GM21786 (cell line): ENCODE measurements around the gene OR3A3.
"Not testable (repeated sequence)": the region's sequence is repeated elsewhere in the genome, so short reads cannot be mapped to it uniquely, and the experiment has no call there.

ENCODE experiments used
- ATAC-seq: cut with Tn5 transposase; IDR thresholded peaks from one replicate; pipeline ENCODE4 v1.9.1; 2021; ENCODE audit not compliant: unreplicated experiment

The OR3A3 gene

GRCh38 chr17:3411070-3411469 lies at the start of gene OR3A3:
TSS of gene OR3A3 (plus strand) at chr17:3411370.
- ATAC-seq, result no peak

- not testable (repeated sequence) for ATAC-seq
Observed at GRCh38 chr17:3371167-3371566, 40.0 kb upstream of the OR3A3 start.

- ATAC-seq, result no peak
Observed at GRCh38 chr17:3378321-3378720, 32.8 kb upstream of the OR3A3 start.

- ATAC-seq, result no peak
Observed at GRCh38 chr17:3381957-3382356, 29.2 kb upstream of the OR3A3 start.

- ATAC-seq, result no peak
Observed at GRCh38 chr17:3385869-3386816, 25.0 kb upstream of the OR3A3 start, which contains the start of gene OR3A2. TSS of gene OR3A2 (minus strand) at chr17:3386308.

GRCh38 chr17:3389791-3390190 lies 21.4 kb upstream of the OR3A3 start:
- ATAC-seq, result no peak

- ATAC-seq, result not testable (repeated sequence)
Observed at GRCh38 chr17:3397801-3398200, 13.4 kb upstream of the OR3A3 start.

- ATAC-seq, result no peak
Observed at GRCh38 chr17:3398310-3398709, 12.9 kb upstream of the OR3A3 start, which contains the start of gene OR1E1. TSS of gene OR1E1 (minus strand) at chr17:3398410. CDS start at chr17:3398410, 0 bp downstream.

GRCh38 chr17:3400055-3400454 lies 11.1 kb upstream of the OR3A3 start:
- ATAC-seq, result no peak

GRCh38 chr17:3401786-3402185 lies 9.4 kb upstream of the OR3A3 start:
- no peak for ATAC-seq

GRCh38 chr17:3403856-3404255 lies 7.3 kb upstream of the OR3A3 start:
- not testable (repeated sequence) for ATAC-seq

- not testable (repeated sequence) for ATAC-seq
Observed at GRCh38 chr17:3412216-3412615, 1.0 kb downstream of the OR3A3 start.

GRCh38 chr17:3415610-3416009 lies 4.4 kb downstream of the OR3A3 start:
- ATAC-seq, result no peak

- ATAC-seq, result no peak
Observed at GRCh38 chr17:3418222-3418621, 7.1 kb downstream of the OR3A3 start.

GRCh38 chr17:3433215-3433614 lies 22.0 kb downstream of the OR3A3 start:
- ATAC-seq, result not testable (repeated sequence)

- ATAC-seq, result no peak
Observed at GRCh38 chr17:3433741-3434140, 22.6 kb downstream of the OR3A3 start, which contains the start of gene OR1E2. TSS of gene OR1E2 (minus strand) at chr17:3433841. CDS start at chr17:3433841, 0 bp downstream.

GRCh38 chr17:3438368-3438767 lies 27.2 kb downstream of the OR3A3 start:
- ATAC-seq, result no peak

GRCh38 chr17:3440451-3440850 lies 29.3 kb downstream of the OR3A3 start:
- no peak for ATAC-seq

GRCh38 chr17:3447625-3448024 lies 36.5 kb downstream of the OR3A3 start:
- ATAC-seq, result no peak

GRCh38 chr17:3448059-3448665 lies 37.0 kb downstream of the OR3A3 start:
- no peak for ATAC-seq

GRCh38 chr17:3466355-3466754 lies 55.2 kb downstream of the OR3A3 start:
- not testable (repeated sequence) for ATAC-seq

GRCh38 chr17:3469529-3469928 lies 58.4 kb downstream of the OR3A3 start:
- ATAC-seq, result no peak
